SW480 (cell line): Measurements from ENCODE around the gene CAVIN2.
A peak's percentile ranks its signal among the peaks of the same experiment; 100 is the strongest.

Source experiments
- DNase-seq: peaks from one replicate; pipeline ENCODE4 v3.0.0-alpha.2; 2016; ENCODE audit warnings: low spot score

CAVIN2 gene, protein sequence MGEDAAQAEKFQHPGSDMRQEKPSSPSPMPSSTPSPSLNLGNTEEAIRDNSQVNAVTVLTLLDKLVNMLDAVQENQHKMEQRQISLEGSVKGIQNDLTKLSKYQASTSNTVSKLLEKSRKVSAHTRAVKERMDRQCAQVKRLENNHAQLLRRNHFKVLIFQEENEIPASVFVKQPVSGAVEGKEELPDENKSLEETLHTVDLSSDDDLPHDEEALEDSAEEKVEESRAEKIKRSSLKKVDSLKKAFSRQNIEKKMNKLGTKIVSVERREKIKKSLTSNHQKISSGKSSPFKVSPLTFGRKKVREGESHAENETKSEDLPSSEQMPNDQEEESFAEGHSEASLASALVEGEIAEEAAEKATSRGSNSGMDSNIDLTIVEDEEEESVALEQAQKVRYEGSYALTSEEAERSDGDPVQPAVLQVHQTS

DNA sequence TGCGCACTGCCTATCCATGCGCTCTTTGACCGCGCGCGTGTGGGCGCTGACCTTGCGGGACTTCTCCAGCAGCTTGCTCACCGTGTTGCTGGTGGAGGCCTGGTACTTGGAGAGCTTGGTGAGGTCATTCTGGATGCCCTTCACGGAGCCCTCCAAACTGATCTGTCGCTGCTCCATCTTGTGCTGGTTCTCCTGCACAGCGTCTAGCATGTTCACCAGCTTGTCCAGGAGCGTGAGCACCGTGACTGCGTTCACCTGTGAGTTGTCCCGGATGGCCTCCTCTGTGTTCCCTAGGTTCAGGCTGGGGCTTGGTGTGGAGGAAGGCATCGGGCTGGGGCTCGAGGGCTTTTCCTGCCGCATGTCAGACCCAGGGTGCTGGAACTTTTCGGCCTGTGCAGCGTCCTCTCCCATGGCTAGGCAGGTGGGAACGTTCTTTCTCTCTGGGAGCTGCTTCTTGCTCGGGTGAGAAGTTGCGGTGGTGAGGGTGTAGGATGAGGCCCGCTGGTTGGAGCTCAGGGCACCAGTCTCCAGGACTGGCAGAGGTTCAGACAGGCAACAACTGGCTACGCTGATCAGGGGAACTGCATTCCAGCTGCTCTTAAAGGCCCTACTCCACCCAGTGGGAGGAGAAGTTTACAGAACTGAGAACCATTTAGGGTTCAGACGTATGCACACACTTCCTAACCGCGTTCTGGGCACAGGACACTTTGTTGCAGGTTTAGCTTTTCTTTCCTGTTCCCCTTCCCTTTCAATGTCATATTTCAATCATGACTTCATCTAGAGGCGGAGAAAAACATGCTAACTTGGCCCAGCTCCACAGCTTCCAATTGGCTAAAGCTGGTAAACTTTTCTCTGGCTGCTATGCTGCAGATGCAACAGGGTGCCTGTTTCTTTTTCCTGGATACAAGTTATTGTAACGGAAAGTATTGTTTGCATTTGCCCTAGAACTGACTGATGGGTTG lies at the start of gene CAVIN2:
Gene CAVIN2 (minus strand): TSS at position 574 of the 962 bp plus-strand sequence. CDS start 163 bp downstream, at position 411.
- DNase-seq, result peak; percentile 60

DNA sequence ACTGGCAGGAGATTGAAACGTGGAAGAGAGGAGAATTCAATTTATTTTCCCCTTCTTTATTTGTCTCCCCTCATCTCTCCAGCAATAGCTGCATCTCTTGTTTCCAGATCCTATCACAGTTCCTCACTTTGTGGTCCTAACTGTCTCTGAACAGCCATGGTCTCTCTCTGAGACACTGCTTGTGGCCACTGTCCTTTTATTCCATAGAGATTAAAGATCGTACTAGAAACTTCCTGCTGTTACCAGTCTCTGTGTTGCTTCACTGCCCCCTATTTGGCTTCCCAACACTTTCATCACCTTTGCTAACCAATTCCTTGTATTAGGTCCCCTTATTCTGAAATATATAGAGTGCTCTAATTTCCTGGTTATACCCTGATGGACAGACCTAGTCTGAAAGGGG lies 48.9 kb upstream of the CAVIN2 start:
- no peak for DNase-seq

DNA sequence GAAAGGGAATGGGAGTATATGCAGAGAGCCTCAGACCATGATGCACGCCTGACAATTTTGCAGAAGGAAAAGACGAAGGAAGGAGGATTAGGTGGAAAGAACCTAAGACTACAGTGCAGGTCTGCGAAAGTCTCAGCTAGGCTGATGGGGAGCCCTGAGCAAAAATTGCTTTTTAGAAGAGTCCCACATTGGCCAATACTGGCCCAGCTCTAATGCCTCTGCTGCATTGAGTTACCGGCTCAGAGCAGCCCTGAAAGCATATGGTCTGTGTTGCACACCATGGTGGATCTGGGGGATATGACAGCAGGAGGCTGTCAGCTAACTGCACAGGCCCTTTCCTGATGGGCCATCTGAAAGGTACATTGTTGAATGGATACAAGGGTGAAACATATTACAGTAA lies 48.3 kb upstream of the CAVIN2 start:
- DNase-seq, result no peak

DNA sequence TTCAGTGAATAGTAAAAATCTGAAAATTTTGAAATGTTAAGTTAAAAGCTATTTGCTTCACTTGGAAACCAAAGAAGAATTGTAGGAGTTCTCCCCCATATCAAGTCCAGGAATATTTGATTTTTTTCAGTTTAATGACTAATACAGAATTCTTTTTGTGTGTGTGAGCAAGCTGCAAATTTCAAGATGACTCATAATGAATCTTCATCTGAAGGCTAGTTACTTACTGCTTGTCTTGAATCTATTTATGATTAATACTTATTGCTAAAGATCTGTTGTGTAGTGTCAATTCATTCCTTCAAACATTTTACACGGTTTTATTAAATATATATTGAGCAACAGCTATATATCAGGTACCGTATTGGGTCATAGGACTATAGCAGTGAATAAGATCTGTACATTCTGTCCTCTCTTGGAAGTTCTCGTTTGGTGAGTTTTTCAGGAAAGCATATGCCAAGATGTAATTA lies 47.8 kb upstream of the CAVIN2 start:
- DNase-seq, result no peak

DNA sequence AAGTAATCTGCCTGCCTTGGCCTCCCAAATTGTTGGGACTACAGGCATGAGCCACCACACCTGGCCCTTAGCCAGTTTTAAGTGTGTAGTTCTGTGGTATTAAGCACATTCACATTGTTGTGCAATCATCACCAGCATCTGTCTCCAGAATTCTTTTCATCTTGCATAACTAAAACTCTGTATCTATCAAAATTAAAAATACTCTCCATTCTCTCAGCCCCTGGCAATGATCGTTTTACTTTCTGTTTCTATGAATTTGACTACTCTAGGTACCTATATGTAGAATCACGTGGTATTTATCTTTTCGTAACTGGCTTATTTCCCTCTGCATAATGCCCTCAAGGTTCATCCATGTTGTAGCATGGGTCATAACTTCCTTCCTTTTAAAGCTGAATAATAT lies 45.5 kb upstream of the CAVIN2 start:
- DNase-seq, result no peak

DNA sequence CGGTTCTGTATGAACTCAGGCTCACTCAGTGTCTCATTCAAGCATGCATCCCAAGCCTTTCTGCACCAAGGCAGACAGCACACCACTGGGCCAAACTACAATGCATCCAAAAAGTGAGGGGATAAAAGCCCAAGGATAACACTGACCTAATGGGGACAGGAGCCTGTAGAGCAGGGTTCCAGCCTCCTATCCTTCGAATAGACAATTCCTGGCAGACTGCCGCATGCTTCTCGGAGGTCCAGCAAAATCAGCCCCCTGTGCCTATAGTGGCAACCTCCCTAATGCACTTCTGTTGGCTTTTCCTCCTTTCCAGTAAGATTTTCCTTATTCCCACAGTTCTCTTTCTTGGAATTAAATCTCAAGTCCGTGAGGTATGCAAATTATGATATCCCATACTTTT lies 44.8 kb upstream of the CAVIN2 start:
- no peak for DNase-seq

DNA sequence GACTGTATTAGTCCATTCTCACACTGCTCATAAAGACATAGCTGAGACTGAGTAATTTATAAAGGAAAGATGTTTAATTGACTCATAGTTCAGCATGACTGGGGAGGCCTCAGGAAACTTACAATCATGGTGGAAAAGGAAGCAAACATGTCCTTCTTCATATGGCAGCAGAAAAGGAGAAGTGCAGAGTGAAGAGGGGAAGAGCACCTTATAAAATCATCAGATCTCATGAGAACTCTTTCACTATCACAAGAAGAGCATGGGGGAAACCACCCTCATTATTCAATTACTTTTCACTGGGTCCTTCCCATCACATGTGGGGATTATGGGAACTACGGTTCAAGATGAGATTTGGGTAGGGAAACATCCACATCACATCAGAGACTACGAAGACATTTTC lies 43.0 kb upstream of the CAVIN2 start:
- no peak for DNase-seq

DNA sequence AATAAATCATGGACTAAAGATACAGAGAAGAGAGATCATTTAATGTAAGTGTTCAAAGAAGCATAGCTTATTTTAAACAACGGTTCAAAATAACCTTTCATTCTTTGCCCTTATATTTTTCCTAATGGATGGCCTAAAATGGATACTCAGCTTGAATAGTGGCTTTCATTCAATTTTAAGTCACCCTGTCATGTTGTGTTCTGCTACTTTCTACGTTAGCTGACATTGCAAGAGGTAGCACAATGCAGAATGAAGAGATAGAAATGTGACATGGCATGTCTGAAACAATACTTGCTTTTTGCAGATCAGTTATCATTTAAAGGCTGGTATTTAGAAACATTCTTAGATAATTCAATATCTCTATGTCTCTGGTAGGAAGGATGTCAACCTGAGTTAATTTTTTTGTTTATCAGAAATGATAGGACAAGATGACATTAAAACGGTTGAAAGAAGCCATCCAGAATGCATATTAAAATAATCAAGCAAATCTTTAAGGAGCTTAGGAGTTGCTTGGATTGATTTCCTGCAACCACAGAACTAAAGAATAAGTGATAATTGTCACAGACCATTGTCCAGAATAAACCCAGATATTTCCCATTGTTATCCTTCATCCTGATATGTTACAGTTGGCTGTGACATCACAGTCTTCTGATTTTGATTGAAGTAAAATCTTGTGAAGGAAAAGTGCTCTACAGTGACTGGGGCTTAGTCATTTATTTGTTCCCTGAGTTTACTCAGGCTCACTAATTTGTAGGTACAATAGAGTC lies 41.7 kb upstream of the CAVIN2 start:
- no peak for DNase-seq

DNA sequence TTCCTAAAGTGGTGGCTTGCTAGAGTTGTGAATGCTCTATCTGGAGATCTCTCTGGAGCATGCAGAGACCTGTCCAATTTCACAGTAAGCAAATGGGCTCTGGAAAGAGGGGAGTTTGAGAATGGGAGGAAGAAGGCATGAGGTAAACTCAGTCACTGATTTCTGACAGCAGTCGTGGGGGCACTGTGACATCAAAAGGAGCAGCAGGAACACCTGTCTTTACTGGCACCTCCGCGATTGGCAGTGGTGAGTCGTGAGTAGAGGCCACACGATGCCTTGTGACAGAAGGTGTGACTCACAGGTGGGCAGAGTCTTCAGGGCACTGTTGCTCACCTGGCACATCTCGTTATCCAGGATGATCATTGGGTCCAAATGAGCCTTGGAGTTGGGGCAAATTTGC lies 38.8 kb upstream of the CAVIN2 start:
- DNase-seq, result no peak

DNA sequence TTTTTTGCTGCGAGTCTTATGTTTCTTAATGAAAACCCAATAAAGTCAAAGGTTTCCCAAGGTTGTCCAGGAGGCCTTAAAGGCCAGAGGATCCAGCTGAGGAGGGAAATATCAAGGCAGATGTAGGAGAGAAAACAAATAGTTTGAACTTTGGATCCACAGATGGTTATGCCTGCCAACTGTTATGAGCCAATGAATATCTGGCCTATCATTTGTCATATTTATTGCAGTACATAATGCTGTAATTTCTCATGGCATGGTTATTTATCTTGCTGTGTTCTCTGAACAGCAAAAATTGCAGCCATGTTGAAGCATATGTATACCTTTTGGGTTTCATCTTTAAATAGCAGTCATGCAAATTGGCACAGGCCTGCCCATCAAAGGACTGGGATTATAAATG lies 38.2 kb upstream of the CAVIN2 start:
- DNase-seq, result no peak

DNA sequence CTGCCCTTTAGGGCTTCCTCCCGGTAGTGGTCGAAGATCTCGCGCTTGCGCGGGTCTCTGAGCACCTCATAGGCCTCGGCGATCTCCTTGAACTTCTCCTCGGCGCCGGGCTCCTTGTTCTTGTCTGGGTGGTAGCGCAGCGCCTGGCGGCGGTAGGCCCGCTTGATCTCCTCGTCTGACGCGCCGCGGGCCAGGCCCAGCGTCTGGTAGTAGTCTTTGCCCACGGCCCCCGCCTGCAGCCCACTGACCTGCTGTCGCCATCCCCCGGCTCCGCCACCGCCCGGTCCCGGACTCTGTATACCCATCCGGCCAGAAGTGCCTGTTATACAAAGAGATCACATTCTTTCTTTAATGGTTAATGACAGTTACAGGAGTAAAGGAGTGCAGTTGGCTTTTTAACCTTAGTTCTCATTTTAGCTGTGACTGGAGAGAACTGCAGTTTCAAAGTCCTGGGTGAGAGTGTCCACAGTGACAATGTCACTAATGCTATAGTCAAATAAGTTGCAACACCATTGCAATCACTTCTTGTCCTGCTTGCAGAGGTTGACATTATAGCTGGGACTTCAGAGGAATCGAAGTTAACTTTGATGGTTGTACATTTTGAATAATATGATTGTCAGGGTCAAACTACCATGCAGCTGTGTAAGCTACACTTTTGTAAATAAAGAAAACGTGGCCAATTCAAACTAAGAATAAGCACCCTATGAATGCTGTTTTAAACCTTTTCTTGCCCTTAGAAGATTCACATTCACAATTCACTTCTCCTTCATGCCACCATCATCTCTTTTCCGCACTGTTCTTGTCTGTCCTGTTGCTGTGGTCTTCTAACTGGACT lies 35.3 kb upstream of the CAVIN2 start:
- no peak for DNase-seq

DNA sequence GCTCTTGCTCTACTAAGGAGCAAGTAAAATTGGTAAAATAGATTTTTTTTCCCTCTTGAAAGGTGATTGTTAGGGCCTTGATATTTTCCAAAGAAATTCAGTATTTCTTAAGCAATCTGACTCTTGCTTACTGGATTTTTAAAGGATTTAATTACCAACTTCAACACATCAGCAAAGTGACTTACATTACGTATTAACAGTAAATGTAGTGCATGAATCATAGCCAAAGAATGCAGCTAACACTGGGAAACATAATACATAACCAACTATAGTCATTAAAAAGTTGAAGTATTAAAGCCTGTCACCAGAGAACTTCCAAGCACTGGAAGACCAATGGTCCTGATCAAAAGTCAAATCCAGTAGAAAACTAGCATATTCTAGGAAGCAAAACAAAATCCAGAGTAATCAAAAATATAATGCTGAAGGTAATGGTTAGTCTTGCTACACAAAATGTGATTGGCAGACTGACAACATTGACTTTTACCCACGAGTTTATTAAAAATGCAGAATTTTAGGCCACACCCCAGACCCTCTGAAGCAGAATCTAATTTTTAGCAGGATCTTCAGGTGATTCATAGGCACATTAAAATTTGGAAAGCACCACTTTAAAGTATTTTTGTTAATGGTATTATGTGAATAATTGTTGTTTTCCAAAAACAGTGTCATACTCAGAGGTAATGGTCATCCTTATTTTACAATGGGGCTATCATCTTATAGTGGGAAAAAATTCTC lies 31.8 kb upstream of the CAVIN2 start:
- peak; percentile 29 for DNase-seq

DNA sequence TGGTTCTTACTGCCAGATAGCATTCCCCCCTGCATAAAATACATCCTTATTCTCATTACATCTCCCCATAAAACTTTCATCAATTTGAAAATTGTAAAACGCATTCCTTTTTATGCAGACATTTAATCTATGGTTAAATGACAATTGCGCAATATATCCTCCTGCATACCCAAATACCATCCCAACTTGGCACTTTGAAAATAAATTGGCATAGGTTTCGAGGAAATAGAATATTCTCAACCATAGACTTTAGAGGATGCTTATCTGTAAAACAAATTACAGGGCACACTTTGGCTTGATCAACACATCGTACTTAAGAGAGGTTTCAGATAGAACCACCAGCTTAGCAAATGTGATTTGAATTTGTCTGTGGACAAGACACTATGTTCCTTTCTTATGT lies 31.0 kb upstream of the CAVIN2 start:
- DNase-seq, result no peak

DNA sequence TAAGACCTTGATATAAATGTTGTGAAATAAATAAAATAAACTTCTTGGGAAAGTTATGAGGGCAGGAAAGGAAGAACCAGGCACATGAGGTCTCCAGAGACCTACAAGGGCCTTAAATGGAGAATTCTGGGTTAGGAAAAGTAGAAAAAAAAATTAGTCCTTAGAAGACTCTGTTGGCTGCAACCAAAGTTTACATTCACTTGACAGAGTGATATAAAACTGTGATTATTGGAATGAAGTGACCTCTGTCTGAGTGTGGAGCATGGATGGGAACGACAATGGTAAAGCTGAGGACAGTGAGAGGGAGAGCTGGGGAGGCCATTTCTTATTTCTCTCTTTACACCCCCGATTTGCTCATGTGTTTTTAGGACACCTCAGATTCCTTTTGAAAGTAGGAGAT lies 29.0 kb upstream of the CAVIN2 start:
- DNase-seq, result no peak

DNA sequence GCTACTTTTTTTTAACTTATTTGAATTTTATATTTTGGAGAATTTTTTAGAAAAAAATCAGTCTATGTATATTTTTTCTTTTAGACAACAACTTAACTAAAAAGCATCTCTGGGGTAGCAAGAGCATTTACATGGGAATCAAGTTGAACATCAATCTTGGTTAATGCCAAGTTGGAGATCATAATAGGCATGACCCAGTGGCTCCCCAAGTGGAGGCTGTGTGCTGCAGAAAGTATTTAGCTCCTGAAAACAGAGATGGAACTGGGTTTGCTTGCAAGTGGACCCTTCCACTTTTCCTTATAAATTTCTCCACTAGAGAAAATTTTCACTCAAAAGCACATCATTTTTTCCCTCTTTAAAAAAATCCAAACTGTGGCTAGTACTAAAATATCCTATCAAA lies 23.9 kb upstream of the CAVIN2 start:
- no peak for DNase-seq

DNA sequence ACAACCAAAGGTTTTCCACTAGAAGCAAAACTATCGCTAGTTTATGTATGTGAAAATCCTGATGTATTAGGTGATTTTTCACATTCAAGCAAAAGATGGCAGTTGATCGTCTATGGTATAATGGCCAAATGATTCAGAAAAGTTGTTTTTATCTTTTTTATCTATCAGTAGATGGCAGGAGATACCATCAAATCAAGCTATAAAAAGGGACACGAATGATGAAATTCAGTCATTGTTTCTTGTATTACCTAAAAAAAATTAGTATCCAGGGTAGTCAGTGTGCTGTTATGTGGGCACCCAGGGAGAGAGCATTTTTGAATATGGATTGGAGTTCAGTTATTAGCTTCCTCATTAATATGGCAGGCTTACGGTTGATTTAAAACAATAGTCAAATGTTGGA lies 22.9 kb upstream of the CAVIN2 start:
- DNase-seq, result no peak

DNA sequence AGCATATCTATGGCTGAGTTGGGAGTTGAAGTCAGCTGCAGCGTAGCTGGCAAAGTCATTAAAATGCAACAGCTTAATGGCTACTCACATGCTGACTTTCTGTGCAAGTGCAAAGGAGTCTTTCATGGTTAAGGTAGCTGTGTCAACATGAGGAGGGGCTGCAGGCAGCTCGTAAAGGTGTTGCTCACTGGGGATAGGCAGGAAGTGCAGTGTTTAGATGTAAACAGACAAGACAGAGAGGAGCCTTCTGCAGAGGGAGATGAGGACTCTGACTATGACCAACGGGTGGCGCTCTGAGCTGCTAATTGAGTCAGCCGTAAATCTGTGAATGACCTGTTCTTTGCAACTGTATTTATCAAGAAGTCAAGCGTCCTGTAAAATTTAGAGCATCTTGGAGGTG lies 22.3 kb upstream of the CAVIN2 start:
- DNase-seq, result no peak

DNA sequence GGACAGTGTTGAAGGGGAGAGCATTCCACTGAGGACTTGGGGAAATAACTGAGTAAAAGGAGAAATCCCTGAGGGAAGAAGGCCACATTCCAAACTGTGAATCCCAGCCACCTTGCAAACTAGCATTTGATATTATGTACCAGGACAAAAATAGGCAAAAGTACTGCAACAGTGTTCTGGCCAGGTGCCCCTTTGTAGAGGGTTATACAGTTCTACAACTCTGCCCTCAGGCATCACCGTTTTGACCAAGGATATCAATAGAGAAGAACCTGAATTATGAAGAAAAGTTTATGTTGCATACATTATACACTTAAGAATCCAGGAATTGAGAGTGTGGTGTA lies 20.6 kb upstream of the CAVIN2 start:
- DNase-seq, result no peak

DNA sequence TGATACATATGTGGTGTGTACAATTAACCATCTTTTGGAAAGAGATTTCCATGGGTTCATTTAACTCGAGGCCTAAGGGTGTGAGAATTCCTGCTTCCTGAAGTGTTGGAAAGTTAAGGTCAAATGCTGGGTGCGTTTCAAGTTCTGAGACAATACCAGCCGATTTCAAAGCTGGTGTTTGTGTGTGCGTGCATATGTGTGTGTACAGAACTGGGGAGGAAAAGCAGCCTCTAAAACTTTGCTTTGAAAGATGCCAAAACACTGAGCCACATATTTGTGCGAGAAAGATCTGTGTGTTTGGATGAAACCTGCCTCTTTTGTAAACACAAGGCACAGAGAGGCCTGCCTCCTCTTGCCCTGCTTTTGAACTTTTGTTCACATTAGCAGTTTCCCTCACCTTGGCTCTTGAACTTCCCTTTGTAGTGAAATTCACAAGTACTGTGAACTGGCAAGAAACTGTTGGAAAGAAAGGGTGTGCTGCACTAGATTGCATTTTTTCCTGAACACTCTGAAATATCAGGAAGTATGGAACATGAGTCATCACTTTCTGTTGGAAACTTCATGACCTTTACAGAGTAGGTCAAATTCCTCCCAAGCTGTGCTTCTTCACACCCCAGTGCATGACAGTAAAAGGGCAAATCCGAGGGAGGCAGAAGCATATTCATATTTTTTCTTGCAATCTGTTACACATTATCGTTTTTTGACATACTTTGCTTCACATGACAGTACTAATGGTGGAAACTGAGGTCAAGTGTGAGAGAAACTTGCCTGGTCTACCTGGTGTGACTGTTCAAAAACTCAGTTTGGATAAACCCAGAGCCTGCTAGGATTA lies 20.0 kb upstream of the CAVIN2 start:
- peak; percentile 73 for DNase-seq

DNA sequence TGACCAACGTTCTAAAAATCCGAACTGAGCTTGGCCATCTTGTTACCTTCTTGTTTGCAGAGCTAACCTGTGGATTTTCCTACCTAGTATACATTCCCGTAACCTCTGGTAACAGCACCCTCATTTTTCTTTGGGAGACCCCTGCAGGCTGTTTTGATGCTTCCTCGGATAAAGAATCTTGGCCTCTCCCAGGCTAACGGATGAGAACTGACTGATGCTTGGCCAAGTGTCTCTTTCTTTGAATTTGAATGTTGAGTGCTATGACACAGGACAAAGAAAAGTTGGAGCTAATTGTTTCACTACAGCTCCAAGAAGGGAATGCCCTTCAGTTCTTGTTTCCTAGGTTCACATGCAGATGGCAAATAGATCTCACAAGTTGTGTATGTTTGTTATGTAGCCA lies 19.3 kb upstream of the CAVIN2 start:
- no peak for DNase-seq
